HL-60 (cell line): Measurements from ENCODE around the gene NDUFS7.

Experiments used
- DNase-seq, 2 experiments: peaks; one replicate each; pipeline ENCODE4 v3.0.0-alpha.2; 2010 to 2020; ENCODE audit warnings: low read depth in 1 of 2, low spot score in 1 of 2
- H3K27ac ChIP-seq: fragments of 250-450 bp; sonication (Bioruptor Pico); replicated peaks from 2 replicates; pipeline ENCODE4 v1.5.1; 2020; ENCODE audit warnings: mild to moderate bottlenecking, moderate library complexity
- H3K27me3 ChIP-seq: fragments of 250-450 bp; sonication (Bioruptor Pico); 2 replicates; pipeline ENCODE4 v1.5.1; 2021; ENCODE audit warnings: mild to moderate bottlenecking, moderate library complexity; ENCODE audit not compliant: insufficient read depth, poor library complexity, severe bottlenecking
- H3K4me3 ChIP-seq: replicated peaks from 2 replicates; pipeline ENCODE4 v1.5.1; 2011; ENCODE audit warnings: mild to moderate bottlenecking, control low read depth, low read length; ENCODE audit not compliant: insufficient read depth
- GABPA ChIP-seq: IDR thresholded peaks from 2 replicates; pipeline ENCODE4 v1.6.1; 2012; ENCODE audit warnings: low read depth
- POLR2AphosphoS5 ChIP-seq: IDR thresholded peaks from 2 replicates; pipeline ENCODE4 v1.6.1; 2012; ENCODE audit warnings: low read depth
- SPI1 ChIP-seq: IDR thresholded peaks from 2 replicates; pipeline ENCODE4 v1.6.1; 2012; ENCODE audit warnings: low read depth, mild to moderate bottlenecking, borderline replicate concordance
- TF ChIP-seq, protein P1 (sequence below): IDR thresholded peaks from 2 replicates; pipeline ENCODE4 v1.6.1; 2012; ENCODE audit warnings: low read depth; ENCODE audit not compliant: insufficient replicate concordance
- TF ChIP-seq, protein P2 (sequence below): IDR thresholded peaks from one replicate; pipeline ENCODE4 v1.5.1; 2011; ENCODE audit warnings: low read length, control low read depth, inconsistent platforms; ENCODE audit not compliant: insufficient read depth

NDUFS7 gene

DNA sequence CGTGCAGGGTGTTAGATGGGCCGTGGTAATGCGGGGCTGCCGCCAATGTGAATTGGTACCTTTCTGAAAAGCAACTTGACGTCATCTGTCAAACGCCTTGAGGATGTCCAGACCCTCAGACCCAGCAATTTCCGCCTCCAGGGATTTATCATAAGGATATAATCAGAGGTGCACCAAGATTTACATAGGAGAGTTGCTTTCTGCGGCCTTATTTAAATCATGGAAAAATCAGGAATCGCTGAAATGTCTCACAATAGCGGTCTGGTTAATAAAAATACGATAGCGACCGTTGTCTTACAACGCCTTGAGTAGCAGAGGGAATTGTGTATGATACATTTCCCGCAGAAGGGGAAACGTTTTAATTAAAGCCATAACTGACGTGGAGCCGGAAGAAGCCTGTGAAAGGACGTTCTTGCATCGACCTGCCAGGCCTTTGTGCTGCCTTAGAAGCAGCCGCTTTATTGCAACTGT is 32.3 kb upstream of the NDUFS7 start:
- Histone ChIP-seq H3K4me3 (no peak overlapping the region), H3K27ac (no peak overlapping the region), H3K27me3 (no peaks in the 10 kb centered on the region)
- DNase-seq: no peak
- TF ChIP-seq GABPA: no peak
- TF ChIP-seq POLR2AphosphoS5: no peak
- TF ChIP-seq, protein P1, sequence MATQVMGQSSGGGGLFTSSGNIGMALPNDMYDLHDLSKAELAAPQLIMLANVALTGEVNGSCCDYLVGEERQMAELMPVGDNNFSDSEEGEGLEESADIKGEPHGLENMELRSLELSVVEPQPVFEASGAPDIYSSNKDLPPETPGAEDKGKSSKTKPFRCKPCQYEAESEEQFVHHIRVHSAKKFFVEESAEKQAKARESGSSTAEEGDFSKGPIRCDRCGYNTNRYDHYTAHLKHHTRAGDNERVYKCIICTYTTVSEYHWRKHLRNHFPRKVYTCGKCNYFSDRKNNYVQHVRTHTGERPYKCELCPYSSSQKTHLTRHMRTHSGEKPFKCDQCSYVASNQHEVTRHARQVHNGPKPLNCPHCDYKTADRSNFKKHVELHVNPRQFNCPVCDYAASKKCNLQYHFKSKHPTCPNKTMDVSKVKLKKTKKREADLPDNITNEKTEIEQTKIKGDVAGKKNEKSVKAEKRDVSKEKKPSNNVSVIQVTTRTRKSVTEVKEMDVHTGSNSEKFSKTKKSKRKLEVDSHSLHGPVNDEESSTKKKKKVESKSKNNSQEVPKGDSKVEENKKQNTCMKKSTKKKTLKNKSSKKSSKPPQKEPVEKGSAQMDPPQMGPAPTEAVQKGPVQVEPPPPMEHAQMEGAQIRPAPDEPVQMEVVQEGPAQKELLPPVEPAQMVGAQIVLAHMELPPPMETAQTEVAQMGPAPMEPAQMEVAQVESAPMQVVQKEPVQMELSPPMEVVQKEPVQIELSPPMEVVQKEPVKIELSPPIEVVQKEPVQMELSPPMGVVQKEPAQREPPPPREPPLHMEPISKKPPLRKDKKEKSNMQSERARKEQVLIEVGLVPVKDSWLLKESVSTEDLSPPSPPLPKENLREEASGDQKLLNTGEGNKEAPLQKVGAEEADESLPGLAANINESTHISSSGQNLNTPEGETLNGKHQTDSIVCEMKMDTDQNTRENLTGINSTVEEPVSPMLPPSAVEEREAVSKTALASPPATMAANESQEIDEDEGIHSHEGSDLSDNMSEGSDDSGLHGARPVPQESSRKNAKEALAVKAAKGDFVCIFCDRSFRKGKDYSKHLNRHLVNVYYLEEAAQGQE: no peak
- no peak for TF ChIP-seq SPI1
- TF ChIP-seq, protein P2, sequence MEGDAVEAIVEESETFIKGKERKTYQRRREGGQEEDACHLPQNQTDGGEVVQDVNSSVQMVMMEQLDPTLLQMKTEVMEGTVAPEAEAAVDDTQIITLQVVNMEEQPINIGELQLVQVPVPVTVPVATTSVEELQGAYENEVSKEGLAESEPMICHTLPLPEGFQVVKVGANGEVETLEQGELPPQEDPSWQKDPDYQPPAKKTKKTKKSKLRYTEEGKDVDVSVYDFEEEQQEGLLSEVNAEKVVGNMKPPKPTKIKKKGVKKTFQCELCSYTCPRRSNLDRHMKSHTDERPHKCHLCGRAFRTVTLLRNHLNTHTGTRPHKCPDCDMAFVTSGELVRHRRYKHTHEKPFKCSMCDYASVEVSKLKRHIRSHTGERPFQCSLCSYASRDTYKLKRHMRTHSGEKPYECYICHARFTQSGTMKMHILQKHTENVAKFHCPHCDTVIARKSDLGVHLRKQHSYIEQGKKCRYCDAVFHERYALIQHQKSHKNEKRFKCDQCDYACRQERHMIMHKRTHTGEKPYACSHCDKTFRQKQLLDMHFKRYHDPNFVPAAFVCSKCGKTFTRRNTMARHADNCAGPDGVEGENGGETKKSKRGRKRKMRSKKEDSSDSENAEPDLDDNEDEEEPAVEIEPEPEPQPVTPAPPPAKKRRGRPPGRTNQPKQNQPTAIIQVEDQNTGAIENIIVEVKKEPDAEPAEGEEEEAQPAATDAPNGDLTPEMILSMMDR: no peak

DNA sequence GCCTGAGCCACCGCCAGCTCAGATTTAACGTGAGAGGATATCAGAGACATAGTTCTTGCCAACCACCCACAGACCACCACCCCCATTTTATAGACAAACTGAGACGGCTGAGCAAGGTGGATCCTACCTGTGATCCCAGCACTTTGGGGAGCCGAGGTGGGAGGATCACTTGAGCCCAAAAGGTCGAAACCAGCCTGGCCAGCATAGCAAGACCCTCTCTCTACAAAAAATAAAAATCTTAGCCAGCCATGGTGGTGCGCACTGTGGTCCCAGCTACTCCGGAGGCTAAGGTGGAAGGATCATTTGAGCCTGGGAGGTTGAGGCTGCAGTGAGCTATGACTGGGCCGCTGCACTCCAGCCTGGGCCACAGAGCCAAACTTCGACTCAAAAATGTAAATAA is 30.6 kb upstream of the NDUFS7 start:
- Histone ChIP-seq H3K27me3 (no peaks in the 10 kb centered on the region), H3K27ac (no peak overlapping the region), H3K4me3 (no peak overlapping the region)
- TF ChIP-seq SPI1 (no peak), POLR2AphosphoS5 (no peak), GABPA (no peak)
- TF ChIP-seq, protein P1: no peak
- TF ChIP-seq, protein P2: no peak
- no peak for DNase-seq

DNA sequence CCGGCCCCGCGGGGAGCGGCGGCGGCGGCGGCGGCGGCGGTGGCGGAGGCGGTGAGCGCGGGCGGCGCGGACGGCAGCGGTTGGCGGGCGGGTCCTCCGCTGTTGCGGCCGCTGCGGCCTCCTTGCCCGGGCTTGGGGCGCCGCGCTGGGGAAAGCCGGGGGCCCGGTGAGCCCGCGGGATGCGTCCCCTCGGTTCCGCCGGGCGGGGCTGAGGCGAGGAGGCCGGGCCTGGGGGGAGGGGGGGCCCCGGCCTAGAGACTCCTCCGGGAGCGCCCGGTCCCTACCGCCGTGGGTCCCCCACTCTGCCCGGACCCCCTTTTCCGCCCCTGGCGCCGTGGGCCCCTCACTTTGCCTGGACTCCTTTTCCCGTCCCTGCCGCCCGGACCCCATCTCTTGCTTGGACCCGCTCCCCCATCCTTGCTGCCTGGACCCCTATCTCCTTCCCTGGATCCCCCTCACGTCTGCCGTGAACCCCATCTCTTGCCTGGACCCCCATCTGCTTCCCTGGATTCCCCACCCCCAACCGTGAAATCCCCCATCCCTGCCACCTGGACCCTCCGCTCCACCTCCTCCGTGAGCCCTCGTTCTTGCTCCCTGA is 28.6 kb upstream of the NDUFS7 start:
- no peaks in the 10 kb centered on the region for H3K27me3 ChIP-seq
- H3K27ac ChIP-seq: 0 out of 2 replicates have a peak overlapping the region, but pooled peaks have one; percentile 31
- peak overlapping the region; percentile 90 for H3K4me3 ChIP-seq
- no peak for TF ChIP-seq GABPA
- TF ChIP-seq SPI1: no peak
- no peak for DNase-seq

DNA sequence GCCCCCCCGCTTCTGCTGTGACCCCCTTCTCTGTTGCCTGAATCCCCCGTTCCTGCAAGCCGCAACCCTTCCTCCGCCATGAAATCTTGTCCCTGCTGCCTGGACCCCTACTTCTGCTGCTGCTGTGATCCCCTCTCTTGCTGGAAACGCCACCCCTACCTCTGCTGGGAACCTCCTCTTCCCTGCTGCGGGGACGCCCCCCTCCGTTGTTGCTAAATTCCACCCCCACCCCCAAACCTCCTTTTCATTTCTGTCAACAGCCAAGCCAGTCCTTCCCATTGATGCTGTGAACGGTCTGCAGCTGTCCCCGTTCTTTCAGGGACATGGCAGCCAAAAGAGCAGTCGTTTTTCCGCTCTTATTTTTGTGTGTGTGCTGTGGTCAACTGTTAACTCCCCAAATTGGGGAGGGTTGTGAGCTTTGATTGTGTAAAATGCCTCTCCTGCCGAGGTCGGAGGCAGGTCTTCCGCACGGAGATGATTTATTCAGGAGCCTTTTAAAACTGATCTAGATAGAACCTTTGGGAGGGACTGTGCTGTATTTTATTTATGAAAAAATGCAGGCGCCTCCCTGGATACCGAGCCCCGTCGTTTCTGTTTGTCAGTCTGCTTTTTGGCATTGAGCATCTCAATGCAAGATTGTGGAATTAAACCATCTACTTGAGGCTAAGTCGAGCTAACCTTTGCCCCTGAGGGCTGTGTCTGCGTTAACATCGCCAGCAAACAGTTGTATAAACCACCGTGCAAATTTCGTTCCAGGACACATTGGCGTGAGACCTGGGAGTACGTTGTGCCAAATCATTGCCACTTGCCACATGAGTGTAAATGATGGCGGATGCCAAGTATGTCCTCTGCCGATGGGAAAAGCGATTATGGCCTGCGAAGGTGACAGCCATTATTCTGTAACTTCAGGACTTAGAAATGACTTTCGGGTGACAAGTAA is 27.9 kb upstream of the NDUFS7 start:
- no peaks in the 10 kb centered on the region for H3K27me3 ChIP-seq
- TF ChIP-seq GABPA (no peak), POLR2AphosphoS5 (no peak), SPI1 (no peak)
- TF ChIP-seq, protein P1: no peak
- TF ChIP-seq, protein P2: no peak
- no peak overlapping the region for H3K27ac ChIP-seq
- peak overlapping the region; percentile 90 for H3K4me3 ChIP-seq
- DNase-seq: peak in 1 of 2 experiments; percentile 11
